DOHH2 (cell line): ENCODE results near the gene SH2D5.

Source experiments
- H3F3A ChIP-seq: fragments of 200-600 bp; sonication (generic), shearing (Covaris generic); 2 replicates; pipeline ENCODE4 v1.6.0; 2016; ENCODE audit warnings: antibody characterized with exemption, mild to moderate bottlenecking; ENCODE audit not compliant: control insufficient read depth, insufficient read depth
- H3K27ac ChIP-seq: fragments of 200-600 bp; sonication (generic); 2 replicates; pipeline ENCODE4 v1.5.1; 2014; ENCODE audit warnings: low read depth, mild to moderate bottlenecking, low read length, moderate library complexity
- H3K27me3 ChIP-seq: fragments of 200-600 bp; sonication (generic); 2 replicates; pipeline ENCODE4 v1.6.1; 2014; ENCODE audit warnings: mild to moderate bottlenecking, low read length, mixed read lengths; ENCODE audit not compliant: control insufficient read depth
- H3K36me3 ChIP-seq: fragments of 200-600 bp; sonication (generic); 2 replicates; pipeline ENCODE4 v1.6.1; 2014; ENCODE audit warnings: mild to moderate bottlenecking, low read length, moderate library complexity, mixed read lengths; ENCODE audit not compliant: control insufficient read depth
- H3K4me1 ChIP-seq: fragments of 200-600 bp; sonication (generic); 2 replicates; pipeline ENCODE4 v1.6.1; 2014; ENCODE audit warnings: mild to moderate bottlenecking, low read length, mixed read lengths; ENCODE audit not compliant: control insufficient read depth
- H3K4me2 ChIP-seq: fragments of 200-600 bp; sonication (generic); 2 replicates; pipeline ENCODE4 v1.6.0; 2014; ENCODE audit warnings: mild to moderate bottlenecking, low read length, moderate library complexity
- H3K4me3 ChIP-seq: fragments of 200-600 bp; sonication (generic); 2 replicates; pipeline ENCODE4 v1.5.1; 2014; ENCODE audit warnings: mild to moderate bottlenecking, low read length, mixed read lengths
- H3K79me2 ChIP-seq: fragments of 200-600 bp; sonication (generic); 2 replicates; pipeline ENCODE4 v1.6.1; 2014; ENCODE audit warnings: mild to moderate bottlenecking, low read length, mixed read lengths; ENCODE audit not compliant: control insufficient read depth
- H3K9me2 ChIP-seq: fragments of 200-600 bp; sonication (generic); replicated peaks from 2 replicates; pipeline ENCODE4 v1.6.1; 2014; ENCODE audit warnings: mild to moderate bottlenecking, low read length, mixed read lengths; ENCODE audit not compliant: control insufficient read depth
- H3K9me3 ChIP-seq: fragments of 200-600 bp; sonication (generic); 2 replicates; pipeline ENCODE4 v1.6.1; 2014; ENCODE audit warnings: antibody characterized with exemption, low read length, mixed read lengths; ENCODE audit not compliant: control insufficient read depth, insufficient read depth
- H4K20me1 ChIP-seq: fragments of 200-600 bp; sonication (generic); 2 replicates; pipeline ENCODE4 v1.6.0; 2014; ENCODE audit warnings: low read depth, mild to moderate bottlenecking, antibody characterized with exemption, low read length, moderate library complexity; ENCODE audit not compliant: control insufficient read depth, insufficient read depth
- EZH2phosphoT487 ChIP-seq: fragments of 200-600 bp; sonication (generic); IDR thresholded peaks from 2 replicates; pipeline ENCODE4 v1.6.1; 2017; ENCODE audit warnings: borderline replicate concordance, mild to moderate bottlenecking, antibody characterized with exemption, low read length, moderate library complexity, mixed read lengths
- TF ChIP-seq, protein P1 (sequence below): fragments of 200-600 bp; sonication (generic); IDR thresholded peaks from one replicate; pipeline ENCODE4 v1.5.1; 2014; ENCODE audit warnings: antibody characterized with exemption, mild to moderate bottlenecking, low read depth, low read length; ENCODE audit not compliant: poor library complexity, severe bottlenecking

The SH2D5 gene

GRCh38 chr1:20710469-20711284, 21.8 kb downstream of the SH2D5 start:
- TF ChIP-seq EZH2phosphoT487: no peak
- TF ChIP-seq, protein P1, sequence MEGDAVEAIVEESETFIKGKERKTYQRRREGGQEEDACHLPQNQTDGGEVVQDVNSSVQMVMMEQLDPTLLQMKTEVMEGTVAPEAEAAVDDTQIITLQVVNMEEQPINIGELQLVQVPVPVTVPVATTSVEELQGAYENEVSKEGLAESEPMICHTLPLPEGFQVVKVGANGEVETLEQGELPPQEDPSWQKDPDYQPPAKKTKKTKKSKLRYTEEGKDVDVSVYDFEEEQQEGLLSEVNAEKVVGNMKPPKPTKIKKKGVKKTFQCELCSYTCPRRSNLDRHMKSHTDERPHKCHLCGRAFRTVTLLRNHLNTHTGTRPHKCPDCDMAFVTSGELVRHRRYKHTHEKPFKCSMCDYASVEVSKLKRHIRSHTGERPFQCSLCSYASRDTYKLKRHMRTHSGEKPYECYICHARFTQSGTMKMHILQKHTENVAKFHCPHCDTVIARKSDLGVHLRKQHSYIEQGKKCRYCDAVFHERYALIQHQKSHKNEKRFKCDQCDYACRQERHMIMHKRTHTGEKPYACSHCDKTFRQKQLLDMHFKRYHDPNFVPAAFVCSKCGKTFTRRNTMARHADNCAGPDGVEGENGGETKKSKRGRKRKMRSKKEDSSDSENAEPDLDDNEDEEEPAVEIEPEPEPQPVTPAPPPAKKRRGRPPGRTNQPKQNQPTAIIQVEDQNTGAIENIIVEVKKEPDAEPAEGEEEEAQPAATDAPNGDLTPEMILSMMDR: no peak
- Histone ChIP-seq H3K27ac (no peak overlapping the region), H3K4me2 (no peak overlapping the region)

DNA sequence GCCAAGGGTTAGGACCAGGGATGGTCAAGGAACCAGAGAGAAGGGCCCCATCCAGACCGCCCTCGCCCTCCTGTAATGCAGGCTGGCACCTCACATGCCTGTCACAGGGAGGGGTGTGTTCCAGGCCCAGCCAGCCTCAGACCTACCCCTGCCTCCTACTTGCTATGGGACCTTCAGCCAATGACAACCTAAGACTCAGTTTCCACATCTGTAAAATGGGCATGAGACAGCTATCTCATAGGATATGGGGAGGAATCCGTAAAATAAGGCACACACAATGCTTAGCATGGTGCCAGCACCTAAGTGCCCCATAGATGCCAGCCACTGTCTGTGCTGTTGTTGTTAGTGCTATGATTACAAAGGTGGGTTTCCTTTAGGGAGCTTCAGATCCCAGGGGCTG, 22.6 kb downstream of the SH2D5 start:
- Histone ChIP-seq H3K36me3 (no peaks in the 10 kb centered on the region), H3K4me1 (no peaks in the 10 kb centered on the region), H3K9me2 (no peaks in the 10 kb centered on the region), H3K9me3 (no peaks in the 10 kb centered on the region), H4K20me1 (no peaks in the 10 kb centered on the region), H3K79me2 (no peaks in the 10 kb centered on the region), H3K27me3 (no peaks in the 10 kb centered on the region), H3F3A (no peaks in the 10 kb centered on the region), H3K4me3 (no peak overlapping the region), H3K4me2 (no peak overlapping the region), H3K27ac (no peak overlapping the region)
- TF ChIP-seq, protein P1: no peak

More at GRCh38 chr1:20710469-20711284, 21.8 kb downstream of the SH2D5 start:
- H3K27me3 ChIP-seq: no peaks in the 10 kb centered on the region
- H3K79me2 ChIP-seq: no peaks in the 10 kb centered on the region
- no peak overlapping the region for H3K4me3 ChIP-seq
- no peaks in the 10 kb centered on the region for H3K9me3 ChIP-seq
- no peaks in the 10 kb centered on the region for H4K20me1 ChIP-seq
- H3K9me2 ChIP-seq: no peaks in the 10 kb centered on the region
- H3K4me1 ChIP-seq: no peaks in the 10 kb centered on the region
- no peaks in the 10 kb centered on the region for H3F3A ChIP-seq
- H3K36me3 ChIP-seq: no peaks in the 10 kb centered on the region

- no peak overlapping the region for H3K27ac ChIP-seq
- H3K27me3 ChIP-seq: no peaks in the 10 kb centered on the region
- no peaks in the 10 kb centered on the region for H3K9me3 ChIP-seq
- no peaks in the 10 kb centered on the region for H3F3A ChIP-seq
- H3K4me3 ChIP-seq: no peak overlapping the region
- TF ChIP-seq, protein P1: no peak
- TF ChIP-seq EZH2phosphoT487: no peak
- H3K79me2 ChIP-seq: no peaks in the 10 kb centered on the region
- H3K4me1 ChIP-seq: no peaks in the 10 kb centered on the region
- H3K4me2 ChIP-seq: no peak overlapping the region
- H4K20me1 ChIP-seq: no peaks in the 10 kb centered on the region
- H3K9me2 ChIP-seq: no peaks in the 10 kb centered on the region
- H3K36me3 ChIP-seq: no peaks in the 10 kb centered on the region
Measured at GRCh38 chr1:20708891-20709290, 23.6 kb downstream of the SH2D5 start.
